Measurements from ENCODE around the gene LXN. TPM values are rescaled to one million over a fixed set of nuclear protein-coding genes. Genes with fewer than 3 reads are reported as not detected.

LXN gene
- total and polyA plus RNA-seq, 2 experiments from 2014 or later = 34.9 to 46.8 TPM

DNA sequence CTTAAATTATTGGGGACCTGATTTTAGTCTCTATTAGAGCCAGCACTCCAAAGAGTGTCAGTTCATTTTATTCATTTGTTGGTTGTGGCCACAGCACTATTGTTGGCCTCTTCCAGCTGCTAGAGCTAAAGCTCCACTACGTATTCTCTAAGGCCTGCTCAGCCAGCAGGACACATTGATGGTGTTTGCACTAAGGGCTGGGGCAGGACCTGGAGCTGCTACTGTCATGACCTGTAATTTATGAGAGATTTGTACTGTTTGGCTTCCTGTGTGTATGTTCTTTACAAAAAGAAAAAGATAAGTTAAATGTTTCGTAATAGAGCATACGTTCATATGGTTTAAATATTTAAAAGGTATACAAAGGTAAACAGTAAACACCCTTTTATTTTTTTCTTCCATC lies 20.0 kb downstream of the LXN start:
- Histone ChIP-seq H3K4me1 (ENCODE audit: insufficient read depth) (no peaks in the 10 kb centered on the region), H3K4me3 (no peak overlapping the region), H2AFZ (no peak overlapping the region), H3K79me2 (ENCODE audit: insufficient read depth) (peaks cover 25% of the 10 kb centered on the region), H4K20me1 (ENCODE audit: insufficient read depth) (no peaks in the 10 kb centered on the region), H3K4me2 (ENCODE audit: unreplicated experiment) (no peak overlapping the region), H3K9me2 (ENCODE audit: insufficient read depth) (no peaks in the 10 kb centered on the region), H3K27me3 (replicated peaks; ENCODE audit: insufficient read depth) (no peaks in the 10 kb centered on the region), H3F3A (ENCODE audit: insufficient read depth) (no peaks in the 10 kb centered on the region), H3K36me3 (ENCODE audit: low read depth) (peaks cover 43% of the 10 kb centered on the region), H3K9me3 (ENCODE audit: low read depth) (no peaks in the 10 kb centered on the region), H3K27ac (no peak overlapping the region), H3K9ac (no peak overlapping the region)
- WGBS, 2 experiments (ENCODE audit: low coverage in 1 of 2, low lambda C conversion rate in 2 of 2, missing lambda C conversion rate in 2 of 2) = 87 to 94% methylated on average over 3 of the region's 3 CpGs
- in situ Hi-C loops (cut with MboI) = no loop called here
- TF ChIP-seq EZH2 (IDR thresholded peaks at IDR 0.05; ENCODE audit: insufficient read depth, poor library complexity, severe bottlenecking) (no peak), EZH2phosphoT487 (IDR thresholded peaks at IDR 0.05; ENCODE audit: insufficient read depth, low read depth) (no peak)
- DNase-seq = no peak

DNA sequence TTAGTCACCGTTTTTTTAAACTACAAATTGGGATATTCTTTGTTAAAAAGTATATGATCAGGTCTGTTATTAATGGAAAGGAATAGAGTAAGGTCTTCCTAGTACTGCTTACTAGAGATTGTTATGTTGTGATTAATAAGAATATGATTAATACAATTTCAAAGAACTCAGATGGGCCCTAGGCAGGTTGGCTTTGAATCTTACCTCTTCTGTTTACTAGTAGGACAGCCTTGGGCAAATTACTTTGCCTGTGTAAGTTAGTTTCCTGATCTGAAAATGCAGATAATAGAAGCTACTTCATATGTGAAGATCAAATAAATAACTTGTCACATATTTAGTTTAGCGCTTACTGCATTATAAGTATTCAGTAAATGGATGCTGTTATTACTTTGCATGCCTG lies 21.3 kb downstream of the LXN start:
- H3K9ac ChIP-seq = no peak overlapping the region
- H3K27me3 ChIP-seq (replicated peaks; ENCODE audit: insufficient read depth) = no peaks in the 10 kb centered on the region
- H3K4me3 ChIP-seq = no peak overlapping the region
- H3K79me2 ChIP-seq (ENCODE audit: insufficient read depth) = peaks cover 38% of the 10 kb centered on the region
- in situ Hi-C loops (cut with MboI) = no loop called here
- no peak overlapping the region for H2AFZ ChIP-seq
- no peaks in the 10 kb centered on the region for H3K9me2 ChIP-seq (ENCODE audit: insufficient read depth)
- H3K4me2 ChIP-seq (ENCODE audit: unreplicated experiment) = no peak overlapping the region
- TF ChIP-seq EZH2 (IDR thresholded peaks at IDR 0.05; ENCODE audit: insufficient read depth, poor library complexity, severe bottlenecking) = no peak
- no peak for TF ChIP-seq EZH2phosphoT487 (IDR thresholded peaks at IDR 0.05; ENCODE audit: insufficient read depth, low read depth)
- H3K36me3 ChIP-seq (ENCODE audit: low read depth) = peaks cover 46% of the 10 kb centered on the region
- no peak overlapping the region for H3K27ac ChIP-seq
- H4K20me1 ChIP-seq (ENCODE audit: insufficient read depth) = no peaks in the 10 kb centered on the region
- no peaks in the 10 kb centered on the region for H3F3A ChIP-seq (ENCODE audit: insufficient read depth)
- H3K9me3 ChIP-seq (ENCODE audit: low read depth) = no peaks in the 10 kb centered on the region
- 95 to 98% methylated on average over 2 of the region's 2 CpGs for WGBS, 2 experiments (ENCODE audit: low coverage in 1 of 2, low lambda C conversion rate in 2 of 2, missing lambda C conversion rate in 2 of 2)
- DNase-seq = no peak
- no peaks in the 10 kb centered on the region for H3K4me1 ChIP-seq (ENCODE audit: insufficient read depth)

DNA sequence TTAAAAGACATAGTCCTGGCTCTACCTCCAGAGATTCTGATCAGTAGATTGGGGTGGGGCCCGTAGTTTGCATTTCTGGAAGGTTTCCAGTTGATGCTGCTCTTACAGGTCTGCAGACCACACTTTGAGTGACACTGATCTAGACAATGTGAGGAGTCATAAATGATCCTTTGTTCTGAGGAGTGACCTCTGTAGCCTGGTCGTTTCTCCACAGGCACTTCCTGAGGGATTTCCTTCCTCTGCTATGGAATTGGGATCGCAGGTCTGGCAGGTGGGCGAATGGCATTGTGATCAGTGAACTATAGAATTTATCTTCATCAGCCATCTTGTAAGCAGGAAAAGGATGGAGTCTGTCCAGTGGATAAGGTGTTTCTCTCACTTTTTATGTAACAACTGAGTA lies 22.7 kb downstream of the LXN start:
- Histone ChIP-seq H3F3A (ENCODE audit: insufficient read depth) (no peaks in the 10 kb centered on the region), H3K4me3 (no peak overlapping the region), H3K4me2 (ENCODE audit: unreplicated experiment) (no peak overlapping the region), H3K9ac (no peak overlapping the region), H3K79me2 (ENCODE audit: insufficient read depth) (peaks cover 52% of the 10 kb centered on the region), H4K20me1 (ENCODE audit: insufficient read depth) (no peaks in the 10 kb centered on the region), H3K9me2 (ENCODE audit: insufficient read depth) (no peaks in the 10 kb centered on the region), H3K27ac (no peak overlapping the region), H2AFZ (no peak overlapping the region), H3K36me3 (ENCODE audit: low read depth) (peaks cover 42% of the 10 kb centered on the region), H3K4me1 (ENCODE audit: insufficient read depth) (peaks cover 10% of the 10 kb centered on the region), H3K9me3 (ENCODE audit: low read depth) (no peaks in the 10 kb centered on the region), H3K27me3 (replicated peaks; ENCODE audit: insufficient read depth) (no peaks in the 10 kb centered on the region)
- no peak for DNase-seq
- no peak for TF ChIP-seq EZH2phosphoT487 (IDR thresholded peaks at IDR 0.05; ENCODE audit: insufficient read depth, low read depth)
- TF ChIP-seq EZH2 (IDR thresholded peaks at IDR 0.05; ENCODE audit: insufficient read depth, poor library complexity, severe bottlenecking) = no peak
- 68 to 72% methylated on average over 4 of the region's 4 CpGs for WGBS, 2 experiments (ENCODE audit: low coverage in 1 of 2, low lambda C conversion rate in 2 of 2, missing lambda C conversion rate in 2 of 2)
- in situ Hi-C loops (cut with MboI) = no loop called here

DNA sequence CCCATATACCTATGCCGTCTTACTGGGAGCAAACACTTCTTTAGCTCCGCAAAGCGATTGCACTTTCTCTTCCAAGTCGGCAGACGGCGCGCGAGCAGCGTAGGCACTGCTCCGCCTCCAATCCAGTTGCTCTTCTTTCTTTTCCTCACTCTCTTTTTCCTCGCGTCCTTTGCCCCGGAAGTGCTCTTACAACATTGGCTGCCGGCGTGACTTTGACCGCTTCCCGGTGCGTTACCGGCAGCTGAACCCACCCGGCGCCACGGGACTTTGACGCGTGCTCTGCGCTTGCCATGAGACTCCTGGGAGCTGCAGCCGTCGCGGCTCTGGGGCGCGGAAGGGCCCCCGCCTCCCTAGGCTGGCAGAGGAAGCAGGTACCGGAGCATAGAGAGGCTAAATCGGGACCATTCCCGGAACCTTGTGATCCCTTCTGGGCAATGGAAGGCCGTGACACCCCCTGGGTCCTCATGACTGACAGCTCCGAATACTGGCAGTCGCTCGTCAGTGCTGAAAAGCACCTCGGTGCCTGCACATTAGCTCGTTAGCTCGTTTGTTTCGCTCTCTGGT lies 28.0 kb downstream of the LXN start, which contains the start of gene GFM1:
Gene GFM1 (plus strand): TSS at position 183 of the 564 bp plus-strand sequence. CDS start 108 bp downstream, at position 291.
- Histone ChIP-seq H3K9me2 (ENCODE audit: insufficient read depth) (no peaks in the 10 kb centered on the region), H3K79me2 (ENCODE audit: insufficient read depth) (peaks cover 48% of the 10 kb centered on the region), H3K4me2 (ENCODE audit: unreplicated experiment) (peak within 1 kb of the TSS; percentile 94), H3K27me3 (replicated peaks; ENCODE audit: insufficient read depth) (no peaks in the 10 kb centered on the region), H2AFZ (peak within 1 kb of the TSS; percentile 84), H3K27ac (peak within 1 kb of the TSS; percentile 68), H3K36me3 (ENCODE audit: low read depth) (peaks cover 9% of the 10 kb centered on the region), H4K20me1 (ENCODE audit: insufficient read depth) (no peaks in the 10 kb centered on the region), H3K9me3 (ENCODE audit: low read depth) (no peaks in the 10 kb centered on the region), H3K9ac (peak within 1 kb of the TSS; percentile 90), H3F3A (ENCODE audit: insufficient read depth) (no peaks in the 10 kb centered on the region), H3K4me3 (peak within 1 kb of the TSS; percentile 91), H3K4me1 (ENCODE audit: insufficient read depth) (peaks cover 10% of the 10 kb centered on the region)
- DNase-seq = peak; percentile 99
- WGBS, 2 experiments (ENCODE audit: low coverage in 1 of 2, low lambda C conversion rate in 2 of 2, missing lambda C conversion rate in 2 of 2) = 1% methylated on average over 42 of the region's 42 CpGs
- in situ Hi-C loops (cut with MboI) = no loop called here
- TF ChIP-seq EZH2 (IDR thresholded peaks at IDR 0.05; ENCODE audit: insufficient read depth, poor library complexity, severe bottlenecking) = no peak
- no peak for TF ChIP-seq EZH2phosphoT487 (IDR thresholded peaks at IDR 0.05; ENCODE audit: insufficient read depth, low read depth)

Measured in GM23248 (cell line).